Anterior cingulate cortex (tissue), 58 donors: ENCODE results near the gene APOA1.
"Not testable (repeated sequence)": the region's sequence is repeated elsewhere in the genome, so short reads cannot be mapped to it uniquely, and the experiment has no call there.

Experiments used
- DNase-seq, 58 donors: peaks; one replicate each; lab custom pipeline; 2025; lab: John Stamatoyannopoulos, UW

APOA1 gene

DNA sequence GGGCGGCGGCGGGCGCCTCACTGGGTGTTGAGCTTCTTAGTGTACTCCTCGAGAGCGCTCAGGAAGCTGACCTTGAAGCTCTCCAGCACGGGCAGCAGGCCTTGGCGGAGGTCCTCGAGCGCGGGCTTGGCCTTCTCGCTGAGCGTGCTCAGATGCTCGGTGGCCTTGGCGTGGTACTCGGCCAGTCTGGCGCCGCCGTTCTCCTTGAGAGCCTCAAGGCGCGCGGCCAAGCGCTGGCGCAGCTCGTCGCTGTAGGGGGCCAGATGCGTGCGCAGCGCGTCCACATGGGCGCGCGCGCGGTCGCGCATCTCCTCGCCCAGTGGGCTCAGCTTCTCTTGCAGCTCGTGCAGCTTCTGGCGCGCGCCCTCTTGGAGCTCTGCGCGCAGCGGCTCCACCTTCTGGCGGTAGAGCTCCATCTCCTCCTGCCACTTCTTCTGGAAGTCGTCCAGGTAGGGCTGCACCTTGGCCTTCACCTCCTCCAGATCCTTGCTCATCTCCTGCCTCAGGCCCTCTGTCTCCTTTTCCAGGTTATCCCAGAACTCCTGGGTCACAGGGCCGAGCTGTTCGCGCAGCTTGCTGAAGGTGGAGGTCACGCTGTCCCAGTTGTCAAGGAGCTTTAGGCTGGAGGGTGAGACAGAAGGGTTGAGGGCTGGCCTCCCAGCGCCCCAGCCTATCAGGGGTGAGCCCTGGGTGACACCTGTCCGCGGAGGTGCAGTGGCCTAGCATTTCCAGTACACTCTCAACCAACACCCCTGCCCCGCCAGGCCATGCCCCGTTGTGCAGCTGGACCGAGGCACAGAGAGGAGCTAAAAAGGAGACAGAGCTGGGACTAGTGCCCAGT is 1.4 kb downstream of the APOA1 start:
- peak; percentile 21 to 96 (median 84) for DNase-seq

DNA sequence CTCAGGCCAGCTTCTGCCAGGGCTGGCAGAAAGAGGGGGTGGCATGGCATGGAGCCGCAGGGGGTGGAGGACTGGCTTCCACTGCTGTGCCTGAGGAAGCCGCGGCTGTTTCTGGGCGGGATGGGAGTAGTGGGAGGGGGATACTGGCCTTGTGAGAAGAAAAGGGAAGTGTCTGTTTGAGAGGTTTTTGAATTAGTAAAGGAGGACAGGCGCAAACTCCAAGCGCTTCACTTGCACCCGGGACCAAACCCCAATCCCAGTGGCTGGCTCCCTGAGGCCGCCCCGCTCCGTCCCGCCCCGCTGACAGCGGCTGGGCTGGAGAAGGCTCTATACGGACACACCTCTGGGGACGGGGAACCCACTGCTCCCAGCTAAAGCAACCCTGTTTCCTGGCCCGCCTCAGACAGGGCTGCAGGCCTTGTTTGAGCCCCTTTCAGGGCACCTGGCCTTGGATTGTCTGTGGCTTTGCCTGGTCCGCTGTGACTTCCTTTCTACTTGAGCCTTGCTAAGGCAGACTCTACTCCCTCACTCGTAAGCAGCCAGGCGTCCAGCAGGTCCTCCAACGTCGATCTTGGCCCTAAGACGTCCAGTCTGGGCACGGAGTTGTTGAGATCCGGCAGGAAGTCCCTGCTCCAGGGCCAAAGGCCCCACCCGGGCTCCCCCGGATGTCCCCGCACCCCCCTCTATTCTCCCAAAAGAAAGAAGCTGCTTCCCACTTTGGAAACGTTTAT is 2.2 kb downstream of the APOA1 start:
- DNase-seq = peak in 1 of 58 donors; percentile 52

DNA sequence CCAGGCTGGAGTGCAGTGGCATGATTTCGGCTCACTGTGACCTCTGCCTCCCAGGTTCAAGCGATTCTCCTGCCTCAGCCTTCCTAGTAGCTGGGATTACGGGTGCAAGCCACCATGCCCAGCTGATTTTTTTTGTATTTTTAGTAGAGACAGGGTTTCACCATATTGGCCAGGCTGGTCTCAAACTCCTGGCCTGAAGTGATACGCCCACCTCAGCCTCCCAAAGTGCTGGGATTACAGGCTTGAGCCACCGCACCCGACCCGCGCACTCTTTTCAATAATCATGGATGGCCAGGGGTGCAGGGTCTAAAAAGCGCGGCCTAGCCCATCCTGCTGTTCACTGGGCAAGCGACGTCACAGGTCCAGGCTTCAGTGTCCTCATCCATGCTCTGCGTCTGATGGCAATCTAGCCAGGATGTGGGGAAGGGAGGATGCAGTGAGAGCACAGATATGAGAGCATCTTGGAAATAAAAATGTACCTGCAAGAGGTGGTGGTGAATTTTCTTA is 2.8 kb downstream of the APOA1 start:
- not testable (repeated sequence) for DNase-seq

DNA sequence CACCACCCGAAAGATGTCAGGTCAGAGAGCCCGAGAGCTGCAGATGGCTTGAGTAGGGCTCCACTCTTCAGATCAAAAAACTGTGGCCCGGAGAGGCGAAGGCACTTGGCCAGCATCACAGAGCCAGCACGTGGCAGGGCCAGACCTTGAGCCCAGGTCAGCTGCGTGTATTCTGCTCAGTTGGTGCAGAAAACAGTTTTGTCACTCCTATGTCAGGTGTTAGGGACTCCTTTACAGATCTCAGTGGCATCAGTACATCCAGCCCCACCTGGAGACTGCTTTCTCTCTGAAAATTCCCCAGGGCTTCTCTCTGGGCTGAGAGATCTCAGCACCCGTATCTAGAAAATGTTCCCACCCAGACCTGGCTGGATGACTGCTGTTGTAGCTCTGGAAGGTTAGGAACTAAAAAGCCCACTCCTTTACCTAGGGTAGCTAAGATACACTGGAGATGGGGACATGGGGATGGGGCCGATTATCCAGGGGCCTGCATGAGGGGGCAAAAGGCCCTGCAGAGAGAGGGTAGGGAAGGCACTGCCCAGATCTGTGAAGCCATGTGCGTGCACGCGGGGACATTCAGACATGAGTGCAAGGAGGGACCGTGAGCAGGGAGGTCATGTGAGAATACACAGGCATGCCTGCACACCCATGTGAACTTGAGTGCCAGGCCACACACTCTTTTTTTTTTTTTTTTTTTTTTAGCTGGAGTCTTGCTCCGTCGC is 3.4 kb downstream of the APOA1 start:
- DNase-seq = no peak

DNA sequence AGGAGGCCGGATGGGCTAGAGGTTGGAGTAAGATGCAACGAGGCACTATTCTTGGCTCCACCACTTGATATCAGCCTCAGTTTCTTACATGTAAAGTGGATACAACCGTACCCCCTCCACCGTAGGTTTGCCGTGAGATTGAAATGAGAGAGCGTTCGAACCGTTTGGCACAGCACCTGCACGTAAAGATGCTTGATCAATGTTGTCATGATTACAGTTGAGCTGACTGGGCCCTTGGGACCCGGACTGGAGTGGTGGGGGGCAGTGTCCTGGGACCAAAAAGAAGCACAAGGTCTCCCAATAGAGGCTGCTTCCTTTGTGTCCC is 4.0 kb downstream of the APOA1 start:
- no peak for DNase-seq

DNA sequence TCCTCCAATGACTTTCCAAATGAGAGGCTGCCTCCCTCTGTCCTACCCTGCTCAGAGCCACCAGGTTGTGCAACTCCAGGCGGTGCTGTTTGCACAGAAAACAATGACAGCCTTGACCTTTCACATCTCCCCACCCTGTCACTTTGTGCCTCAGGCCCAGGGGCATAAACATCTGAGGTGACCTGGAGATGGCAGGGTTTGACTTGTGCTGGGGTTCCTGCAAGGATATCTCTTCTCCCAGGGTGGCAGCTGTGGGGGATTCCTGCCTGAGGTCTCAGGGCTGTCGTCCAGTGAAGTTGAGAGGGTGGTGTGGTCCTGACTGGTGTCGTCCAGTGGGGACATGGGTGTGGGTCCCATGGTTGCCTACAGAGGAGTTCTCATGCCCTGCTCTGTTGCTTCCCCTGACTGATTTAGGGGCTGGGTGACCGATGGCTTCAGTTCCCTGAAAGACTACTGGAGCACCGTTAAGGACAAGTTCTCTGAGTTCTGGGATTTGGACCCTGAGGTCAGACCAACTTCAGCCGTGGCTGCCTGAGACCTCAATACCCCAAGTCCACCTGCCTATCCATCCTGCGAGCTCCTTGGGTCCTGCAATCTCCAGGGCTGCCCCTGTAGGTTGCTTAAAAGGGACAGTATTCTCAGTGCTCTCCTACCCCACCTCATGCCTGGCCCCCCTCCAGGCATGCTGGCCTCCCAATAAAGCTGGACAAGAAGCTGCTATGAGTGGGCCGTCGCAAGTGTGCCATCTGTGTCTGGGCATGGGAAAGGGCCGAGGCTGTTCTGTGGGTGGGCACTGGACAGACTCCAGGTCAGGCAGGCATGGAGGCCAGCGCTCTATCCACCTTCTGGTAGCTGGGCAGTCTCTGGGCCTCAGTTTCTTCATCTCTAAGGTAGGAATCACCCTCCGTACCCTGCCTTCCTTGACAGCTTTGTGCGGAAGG is 4.8 kb downstream of the APOA1 start:
- no peak for DNase-seq

DNA sequence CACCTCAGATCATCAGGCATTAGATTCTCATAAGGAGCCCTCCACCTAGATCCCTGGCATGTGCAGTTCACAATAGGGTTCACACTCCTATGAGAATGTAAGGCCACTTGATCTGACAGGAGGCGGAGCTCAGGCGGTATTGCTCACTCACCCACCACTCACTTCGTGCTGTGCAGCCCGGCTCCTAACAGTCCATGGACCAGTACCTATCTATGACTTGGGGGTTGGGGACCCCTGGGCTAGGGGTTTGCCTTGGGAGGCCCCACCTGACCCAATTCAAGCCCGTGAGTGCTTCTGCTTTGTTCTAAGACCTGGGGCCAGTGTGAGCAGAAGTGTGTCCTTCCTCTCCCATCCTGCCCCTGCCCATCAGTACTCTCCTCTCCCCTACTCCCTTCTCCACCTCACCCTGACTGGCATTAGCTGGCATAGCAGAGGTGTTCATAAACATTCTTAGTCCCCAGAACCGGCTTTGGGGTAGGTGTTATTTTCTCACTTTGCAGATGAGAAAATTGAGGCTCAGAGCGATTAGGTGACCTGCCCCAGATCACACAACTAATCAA is 5.6 kb downstream of the APOA1 start:
- no peak for DNase-seq

DNA sequence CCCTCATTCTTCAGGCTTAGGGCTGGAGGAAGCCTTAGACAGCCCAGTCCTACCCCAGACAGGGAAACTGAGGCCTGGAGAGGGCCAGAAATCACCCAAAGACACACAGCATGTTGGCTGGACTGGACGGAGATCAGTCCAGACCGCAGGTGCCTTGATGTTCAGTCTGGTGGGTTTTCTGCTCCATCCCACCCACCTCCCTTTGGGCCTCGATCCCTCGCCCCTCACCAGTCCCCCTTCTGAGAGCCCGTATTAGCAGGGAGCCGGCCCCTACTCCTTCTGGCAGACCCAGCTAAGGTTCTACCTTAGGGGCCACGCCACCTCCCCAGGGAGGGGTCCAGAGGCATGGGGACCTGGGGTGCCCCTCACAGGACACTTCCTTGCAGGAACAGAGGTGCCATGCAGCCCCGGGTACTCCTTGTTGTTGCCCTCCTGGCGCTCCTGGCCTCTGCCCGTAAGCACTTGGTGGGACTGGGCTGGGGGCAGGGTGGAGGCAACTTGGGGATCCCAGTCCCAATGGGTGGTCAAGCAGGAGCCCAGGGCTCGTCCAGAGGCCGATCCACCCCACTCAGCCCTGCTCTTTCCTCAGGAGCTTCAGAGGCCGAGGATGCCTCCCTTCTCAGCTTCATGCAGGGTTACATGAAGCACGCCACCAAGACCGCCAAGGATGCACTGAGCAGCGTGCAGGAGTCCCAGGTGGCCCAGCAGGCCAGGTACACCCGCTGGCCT is 7.1 kb downstream of the APOA1 start:
- DNase-seq = no peak

DNA sequence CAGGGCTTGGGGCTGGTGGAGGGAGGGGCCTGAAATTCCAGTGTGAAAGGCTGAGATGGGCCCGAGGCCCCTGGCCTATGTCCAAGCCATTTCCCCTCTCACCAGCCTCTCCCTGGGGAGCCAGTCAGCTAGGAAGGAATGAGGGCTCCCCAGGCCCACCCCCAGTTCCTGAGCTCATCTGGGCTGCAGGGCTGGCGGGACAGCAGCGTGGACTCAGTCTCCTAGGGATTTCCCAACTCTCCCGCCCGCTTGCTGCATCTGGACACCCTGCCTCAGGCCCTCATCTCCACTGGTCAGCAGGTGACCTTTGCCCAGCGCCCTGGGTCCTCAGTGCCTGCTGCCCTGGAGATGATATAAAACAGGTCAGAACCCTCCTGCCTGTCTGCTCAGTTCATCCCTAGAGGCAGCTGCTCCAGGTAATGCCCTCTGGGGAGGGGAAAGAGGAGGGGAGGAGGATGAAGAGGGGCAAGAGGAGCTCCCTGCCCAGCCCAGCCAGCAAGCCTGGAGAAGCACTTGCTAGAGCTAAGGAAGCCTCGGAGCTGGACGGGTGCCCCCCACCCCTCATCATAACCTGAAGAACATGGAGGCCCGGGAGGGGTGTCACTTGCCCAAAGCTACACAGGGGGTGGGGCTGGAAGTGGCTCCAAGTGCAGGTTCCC is 7.8 kb downstream of the APOA1 start, which contains the start of gene APOC3:
Gene APOC3, plus strand, starts transcription at position 383 of the 659 bp plus-strand sequence. CDS start 676 bp downstream, outside the sequence.
- DNase-seq = no peak

DNA sequence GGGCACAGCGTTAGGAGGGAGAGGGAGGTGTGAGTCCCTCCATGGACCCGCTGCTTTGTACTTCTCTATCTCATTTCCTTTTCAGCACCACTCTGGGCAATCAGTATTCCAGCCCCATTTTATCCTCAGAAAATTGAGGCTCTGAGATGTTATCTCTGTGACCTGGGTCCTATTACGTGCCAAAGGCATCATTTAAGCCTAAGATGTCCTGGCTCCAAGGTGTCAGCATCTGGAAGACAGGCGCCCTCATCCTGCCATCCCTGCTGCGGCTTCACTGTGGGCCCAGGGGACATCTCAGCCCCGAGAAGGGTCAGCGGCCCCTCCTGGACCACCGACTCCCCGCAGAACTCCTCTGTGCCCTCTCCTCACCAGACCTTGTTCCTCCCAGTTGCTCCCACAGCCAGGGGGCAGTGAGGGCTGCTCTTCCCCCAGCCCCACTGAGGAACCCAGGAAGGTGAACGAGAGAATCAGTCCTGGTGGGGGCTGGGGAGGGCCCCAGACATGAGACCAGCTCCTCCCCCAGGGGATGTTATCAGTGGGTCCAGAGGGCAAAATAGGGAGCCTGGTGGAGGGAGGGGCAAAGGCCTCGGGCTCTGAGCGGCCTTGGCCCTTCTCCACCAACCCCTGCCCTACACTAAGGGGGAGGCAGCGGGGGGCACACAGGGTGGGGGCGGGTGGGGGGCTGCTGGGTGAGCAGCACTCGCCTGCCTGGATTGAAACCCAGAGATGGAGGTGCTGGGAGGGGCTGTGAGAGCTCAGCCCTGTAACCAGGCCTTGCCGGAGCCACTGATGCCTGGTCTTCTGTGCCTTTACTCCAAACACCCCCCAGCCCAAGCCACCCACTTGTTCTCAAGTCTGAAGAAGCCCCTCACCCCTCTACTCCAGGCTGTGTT is 8.5 kb downstream of the APOA1 start:
- no peak for DNase-seq

DNA sequence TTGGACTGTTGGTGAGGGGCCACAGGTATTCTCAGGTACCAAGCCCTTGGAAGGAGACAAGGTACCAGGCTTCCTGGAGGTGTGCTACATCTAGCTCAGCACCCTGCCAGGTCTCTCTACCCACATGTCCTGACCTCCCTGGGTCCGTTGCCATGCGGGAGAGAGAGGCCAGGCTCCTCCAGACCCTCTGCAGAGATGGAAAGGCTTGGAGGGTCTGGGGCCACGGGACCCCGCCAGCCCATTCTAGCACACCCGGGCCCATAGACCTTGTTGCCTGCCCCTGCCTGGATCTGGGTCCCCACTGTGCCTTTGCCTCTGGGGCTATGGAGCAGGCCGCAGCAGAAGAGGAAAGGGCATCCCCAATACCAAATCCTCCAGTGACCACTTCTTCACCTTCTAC is 10.0 kb downstream of the APOA1 start:
- no peak for DNase-seq

DNA sequence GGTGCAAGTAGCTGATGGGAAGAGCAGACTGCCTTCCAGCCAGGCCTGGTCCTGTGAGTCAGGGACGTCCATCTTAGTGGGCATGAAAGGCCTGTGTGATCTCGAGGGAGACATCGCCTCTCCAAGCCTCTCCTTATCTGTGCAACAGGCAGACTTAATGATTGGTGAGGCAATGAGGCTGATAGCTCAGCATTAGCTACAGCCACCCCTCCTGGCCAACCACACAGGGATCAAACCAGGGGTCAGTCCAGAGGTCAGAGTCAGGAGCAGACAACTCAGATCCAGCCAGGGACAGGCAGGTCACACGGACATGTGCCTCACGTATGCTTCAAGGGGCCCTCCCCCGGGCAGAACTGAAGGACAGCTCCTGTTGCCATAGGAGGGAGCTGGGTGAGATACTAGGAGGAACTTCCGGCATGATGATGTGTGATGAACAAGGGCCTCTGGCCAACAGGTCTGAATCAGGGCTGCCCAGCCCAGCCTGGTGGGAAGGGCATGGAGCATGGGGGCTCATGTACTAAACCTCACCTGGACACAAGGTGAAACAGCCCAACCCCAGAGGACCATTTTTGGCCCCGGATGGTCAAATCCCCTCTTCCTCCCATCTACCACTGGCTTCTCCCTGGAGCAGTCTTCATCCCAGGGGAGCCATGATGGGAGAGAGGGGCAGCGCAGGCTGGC is 10.5 kb downstream of the APOA1 start:
- no peak for DNase-seq

DNA sequence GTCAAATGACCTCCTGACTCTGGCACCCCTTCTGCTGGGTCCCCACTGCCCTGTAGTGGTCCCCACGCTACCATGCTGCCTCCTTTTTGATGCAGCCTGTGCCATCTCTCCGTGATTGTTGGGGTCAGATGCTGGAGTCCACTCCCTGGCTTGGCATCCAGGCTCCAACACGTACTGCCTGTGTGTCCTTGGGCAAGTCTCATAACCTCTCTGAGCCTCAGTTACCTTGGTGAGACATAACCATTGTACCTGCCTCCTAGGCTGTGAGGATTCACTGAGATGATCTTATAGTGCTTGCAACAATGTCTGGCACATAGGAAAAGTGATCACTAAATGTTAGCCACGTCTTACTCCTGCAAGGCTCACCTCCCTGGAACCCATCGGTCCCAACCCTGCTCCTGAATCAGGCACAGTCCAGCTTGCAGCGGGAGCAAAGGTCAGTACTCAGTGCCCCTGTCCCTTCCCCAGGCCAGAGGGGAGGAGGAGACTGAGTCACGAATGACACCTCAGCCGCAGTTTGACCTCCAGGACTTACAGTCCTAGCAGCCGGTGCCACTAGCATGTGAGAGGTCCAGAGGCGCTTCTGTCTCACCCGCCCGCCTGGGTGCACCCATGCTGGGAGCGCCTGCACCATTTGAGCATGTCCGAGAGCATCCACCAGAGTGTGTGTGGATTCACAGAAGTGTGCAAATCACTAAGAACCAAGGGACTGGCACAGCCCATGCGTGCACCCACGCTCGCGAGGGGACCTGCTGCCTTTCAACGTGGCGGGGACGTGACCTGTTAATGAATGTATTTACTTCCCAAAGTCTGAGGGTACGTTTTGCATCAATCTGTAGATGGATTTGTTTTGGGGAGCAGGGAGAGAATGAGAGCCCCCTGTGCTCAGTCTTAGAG is 11.3 kb downstream of the APOA1 start:
- no peak for DNase-seq

DNA sequence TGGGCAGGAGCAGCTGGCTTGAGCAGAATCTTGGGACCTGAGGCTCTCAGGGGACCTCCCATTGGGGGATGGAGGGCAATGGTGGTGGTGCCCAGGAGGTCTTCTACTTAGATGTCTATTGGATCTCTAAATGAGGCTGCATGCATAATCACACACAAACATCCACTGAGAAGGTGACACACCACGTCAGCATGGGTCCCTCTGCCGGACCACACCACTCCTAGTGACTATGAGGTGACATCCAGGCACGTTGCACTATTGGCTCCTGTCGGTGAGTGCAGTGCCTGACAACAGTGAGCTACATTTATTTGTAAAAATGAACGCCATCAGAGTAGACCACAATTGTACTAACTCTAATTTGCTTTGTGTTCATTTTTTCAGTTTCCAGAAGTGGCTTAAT is 12.0 kb downstream of the APOA1 start:
- no peak for DNase-seq

DNA sequence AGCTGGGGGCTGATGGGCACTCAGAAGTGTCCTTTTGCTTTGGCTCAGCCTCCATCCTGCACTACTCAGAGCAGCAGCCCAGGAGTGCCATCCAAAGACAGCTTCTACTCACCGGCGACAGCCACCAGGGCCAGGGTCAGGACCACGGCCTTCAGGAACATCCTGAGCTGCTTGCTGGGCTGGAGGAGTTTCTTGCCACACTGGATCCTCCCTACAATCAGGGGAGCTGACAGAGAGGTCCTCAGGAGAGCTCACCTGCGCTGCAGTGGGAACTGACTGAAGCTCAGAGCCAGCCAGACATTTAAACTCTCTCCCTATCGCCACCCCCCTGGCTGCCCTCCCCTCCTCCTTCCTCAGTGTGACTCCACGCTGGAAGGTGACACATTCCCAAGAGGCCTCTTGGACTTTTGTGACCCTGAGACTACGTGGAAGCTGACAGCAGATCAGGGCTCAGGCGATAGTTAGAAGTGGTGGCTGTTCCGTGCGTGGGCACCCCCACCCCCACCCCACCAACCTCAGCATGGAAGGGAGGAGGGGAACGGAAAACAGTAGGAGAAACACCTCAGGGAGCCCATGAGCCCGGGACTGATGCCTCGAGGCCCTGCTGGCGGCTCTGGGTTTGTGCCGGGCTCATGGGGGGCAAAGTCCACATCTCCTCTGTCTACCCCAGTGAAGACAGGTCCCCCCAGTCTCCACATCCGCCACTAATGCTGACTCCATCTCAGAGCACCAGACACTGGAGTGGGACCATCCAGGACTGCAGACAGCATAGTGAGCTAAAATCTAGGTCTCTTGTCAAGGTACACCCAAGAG is 14.2 kb downstream of the APOA1 start, which contains the start of gene APOA4:
Gene APOA4, minus strand, starts transcription at position 274 of the 813 bp plus-strand sequence. Its CDS starts 113 bp downstream, at position 161.
- no peak for DNase-seq
